COLO829 (cell line): ENCODE data around the gene KCTD10.
A peak's percentile ranks its signal among the peaks of the same experiment; 100 is the strongest.

Experiments
- DNase-seq: peaks from one replicate; pipeline ENCODE4 v3.0.0; 2012; ENCODE audit warnings: low spot score

The KCTD10 gene

GRCh38 chr12:109473006-109473405 is 4.1 kb downstream of the KCTD10 start:
- no peak for DNase-seq

GRCh38 chr12:109469517-109469916 is 7.6 kb downstream of the KCTD10 start:
- no peak for DNase-seq

GRCh38 chr12:109467978-109468676 is 9.0 kb downstream of the KCTD10 start:
- no peak for DNase-seq

GRCh38 chr12:109466821-109467220 is 10.3 kb downstream of the KCTD10 start:
- no peak for DNase-seq

GRCh38 chr12:109466305-109466704 is 10.8 kb downstream of the KCTD10 start:
- DNase-seq = no peak

- no peak for DNase-seq
Observed at GRCh38 chr12:109464642-109465351, 12.3 kb downstream of the KCTD10 start.

- DNase-seq = no peak
Observed at GRCh38 chr12:109463756-109464155, 13.3 kb downstream of the KCTD10 start.

- DNase-seq = peak; percentile 91
Observed at GRCh38 chr12:109462868-109463692, 14.0 kb downstream of the KCTD10 start.

GRCh38 chr12:109461846-109462756 is 15.0 kb downstream of the KCTD10 start:
- DNase-seq = peak; percentile 61

- DNase-seq = no peak
Observed at GRCh38 chr12:109461049-109461845, 15.9 kb downstream of the KCTD10 start.

GRCh38 chr12:109460538-109460937 is 16.6 kb downstream of the KCTD10 start:
- DNase-seq = no peak

GRCh38 chr12:109459247-109459646 is 17.9 kb downstream of the KCTD10 start:
- no peak for DNase-seq

GRCh38 chr12:109458771-109459208 is 18.3 kb downstream of the KCTD10 start:
- no peak for DNase-seq

- DNase-seq = no peak
Observed at GRCh38 chr12:109458086-109458485, 19.0 kb downstream of the KCTD10 start.

GRCh38 chr12:109455706-109456105 is 21.4 kb downstream of the KCTD10 start:
- DNase-seq = no peak

- no peak for DNase-seq
Observed at GRCh38 chr12:109452489-109452888, 24.6 kb downstream of the KCTD10 start.

GRCh38 chr12:109451400-109451799 is 25.7 kb downstream of the KCTD10 start:
- no peak for DNase-seq

- no peak for DNase-seq
Observed at GRCh38 chr12:109450980-109451379, 26.1 kb downstream of the KCTD10 start.

GRCh38 chr12:109449845-109450532 is 27.1 kb downstream of the KCTD10 start:
- no peak for DNase-seq

GRCh38 chr12:109448707-109449390 is 28.3 kb downstream of the KCTD10 start:
- DNase-seq = no peak
